Measurements from ENCODE around the gene SPTAN1.
A peak's percentile ranks its signal among the peaks of the same experiment; 100 is the strongest.

SPTAN1 gene

DNA sequence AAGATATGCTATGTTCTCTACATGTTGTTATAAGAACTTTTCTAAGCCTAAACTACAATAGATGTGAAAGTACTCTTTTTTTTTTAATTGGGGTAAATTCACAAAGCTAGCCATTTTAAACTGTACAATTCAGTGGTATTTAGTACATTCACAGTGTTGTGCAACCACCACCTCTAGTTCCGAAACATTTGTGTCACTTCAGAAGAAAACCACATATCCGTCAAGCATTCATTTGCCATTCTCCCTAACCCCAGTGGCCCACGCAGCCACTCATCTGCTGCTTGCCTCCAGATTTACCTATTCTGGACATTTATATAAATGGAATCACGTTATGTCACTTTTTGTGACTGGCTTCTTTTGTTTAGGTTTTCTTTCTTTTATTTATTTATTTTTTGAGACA lies 43.1 kb downstream of the SPTAN1 start:
- no peak for DNase-seq

DNA sequence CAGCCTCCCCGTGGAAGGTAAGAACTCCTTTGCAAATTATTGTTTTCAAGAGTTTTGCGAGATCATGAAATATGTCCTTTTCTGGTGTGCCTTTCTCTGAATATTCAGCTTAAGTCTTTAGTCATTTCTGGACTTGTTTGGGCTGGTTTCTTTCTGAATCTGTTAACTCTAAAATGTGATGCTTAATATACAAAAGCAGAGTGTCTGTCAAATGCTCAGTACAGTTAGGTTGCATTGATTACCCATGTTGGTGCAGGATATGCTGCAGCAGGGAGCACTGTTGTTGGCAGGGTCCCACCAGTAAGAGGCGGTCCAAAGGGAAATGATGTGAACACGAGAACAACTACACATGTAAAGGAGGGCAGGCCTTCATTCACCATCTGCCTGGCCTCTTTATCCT lies 47.7 kb downstream of the SPTAN1 start:
- DNase-seq: no peak

DNA sequence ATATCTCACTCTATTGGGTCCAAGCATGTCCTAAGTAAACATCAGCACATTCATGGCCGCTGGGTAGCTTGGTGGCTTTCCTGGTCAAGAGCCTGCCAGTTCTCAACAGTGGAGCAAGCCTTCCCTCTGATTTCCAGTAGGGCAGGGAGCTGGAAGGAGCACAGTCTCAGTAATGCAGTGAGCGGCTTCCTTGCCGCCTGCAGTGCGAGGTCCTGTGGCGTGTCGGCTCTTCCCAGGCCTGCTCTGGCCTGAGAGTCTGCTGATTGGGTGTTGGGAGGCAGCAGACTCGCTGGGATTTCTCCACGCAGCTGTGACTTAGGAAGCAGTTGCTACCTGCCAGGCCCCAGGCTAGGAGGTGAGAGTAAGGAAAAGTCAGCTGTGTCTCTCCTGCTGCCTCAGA lies 51.3 kb downstream of the SPTAN1 start:
- DNase-seq: no peak

DNA sequence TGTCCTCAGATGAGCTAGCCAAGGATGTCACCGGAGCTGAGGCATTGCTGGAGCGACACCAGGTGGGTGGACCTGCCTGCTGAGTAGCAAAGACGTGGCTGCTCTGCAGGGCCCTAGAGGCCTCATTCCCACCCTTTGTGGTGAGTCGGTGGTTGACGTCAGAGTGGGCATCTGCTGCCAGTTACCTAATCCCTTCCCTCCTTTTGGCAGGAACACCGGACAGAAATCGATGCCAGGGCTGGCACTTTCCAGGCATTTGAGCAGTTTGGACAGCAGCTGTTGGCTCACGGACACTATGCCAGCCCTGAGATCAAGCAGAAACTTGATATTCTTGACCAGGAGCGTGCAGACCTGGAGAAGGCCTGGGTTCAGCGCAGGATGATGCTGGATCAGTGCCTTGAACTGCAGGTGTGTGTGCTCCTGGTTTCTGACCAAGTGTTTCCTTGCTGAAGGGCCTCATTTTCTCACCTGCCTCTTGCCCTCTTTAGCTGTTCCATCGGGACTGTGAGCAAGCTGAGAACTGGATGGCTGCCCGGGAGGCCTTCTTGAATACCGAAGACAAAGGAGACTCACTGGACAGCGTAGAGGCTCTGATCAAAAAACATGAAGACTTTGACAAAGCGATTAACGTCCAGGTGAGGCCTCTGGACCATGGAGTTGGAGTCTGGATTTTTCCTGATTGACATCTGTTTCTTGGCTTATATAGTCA lies 55.4 kb downstream of the SPTAN1 start:
- DNase-seq: peak in 45 of 51 donors; percentile 9 to 94 (median 71)

DNA sequence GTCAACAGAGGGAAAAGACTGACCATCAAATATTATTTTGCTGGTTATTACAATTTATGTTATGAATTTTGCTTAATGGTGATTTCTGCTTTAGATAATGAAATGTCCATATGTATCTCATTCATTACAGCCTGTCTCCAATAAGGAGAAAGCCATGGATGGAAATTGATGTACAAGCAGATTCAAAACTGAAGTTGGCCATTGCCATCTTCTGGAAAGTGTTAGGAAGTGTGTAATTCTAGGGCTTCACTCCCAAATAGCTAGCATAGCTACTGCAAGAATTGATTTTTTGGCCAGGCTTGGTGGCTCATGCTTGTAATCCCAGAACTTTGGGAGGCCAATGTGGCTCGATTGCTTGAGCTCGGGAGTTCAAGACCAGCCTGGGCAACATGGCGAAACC lies 58.5 kb downstream of the SPTAN1 start:
- no peak for DNase-seq

DNA sequence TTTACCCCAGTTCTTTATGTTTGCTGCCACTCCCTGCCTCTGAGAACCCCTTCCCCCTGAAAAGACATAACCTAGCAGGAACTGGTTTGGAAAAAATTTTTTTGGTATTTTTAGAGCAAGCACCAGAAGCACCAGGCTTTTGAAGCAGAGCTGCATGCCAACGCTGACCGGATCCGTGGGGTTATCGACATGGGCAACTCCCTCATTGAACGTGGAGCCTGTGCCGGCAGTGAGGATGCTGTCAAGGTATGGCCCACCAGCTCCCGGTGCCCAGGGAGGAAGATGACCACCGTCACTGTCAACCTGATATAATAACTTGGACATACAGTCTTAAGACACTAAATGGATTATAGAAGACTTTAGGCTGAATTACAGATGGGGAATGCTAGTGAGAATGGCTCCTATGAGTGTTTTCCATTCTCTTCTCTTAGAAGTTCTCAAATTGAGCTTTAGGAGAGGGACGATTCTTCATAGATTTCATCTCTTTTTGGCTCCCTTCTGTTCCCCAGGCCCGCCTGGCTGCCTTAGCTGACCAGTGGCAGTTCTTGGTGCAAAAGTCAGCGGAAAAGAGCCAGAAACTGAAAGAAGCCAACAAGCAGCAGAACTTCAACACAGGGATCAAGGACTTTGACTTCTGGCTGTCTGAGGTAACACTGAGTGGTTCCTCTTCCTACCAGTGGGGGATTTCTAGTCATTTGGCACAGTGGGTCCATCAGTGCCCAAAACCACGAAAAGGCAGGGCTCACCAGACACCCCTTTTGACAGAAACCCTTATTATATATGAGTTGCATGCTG lies 59.4 kb downstream of the SPTAN1 start:
- DNase-seq: no peak

DNA sequence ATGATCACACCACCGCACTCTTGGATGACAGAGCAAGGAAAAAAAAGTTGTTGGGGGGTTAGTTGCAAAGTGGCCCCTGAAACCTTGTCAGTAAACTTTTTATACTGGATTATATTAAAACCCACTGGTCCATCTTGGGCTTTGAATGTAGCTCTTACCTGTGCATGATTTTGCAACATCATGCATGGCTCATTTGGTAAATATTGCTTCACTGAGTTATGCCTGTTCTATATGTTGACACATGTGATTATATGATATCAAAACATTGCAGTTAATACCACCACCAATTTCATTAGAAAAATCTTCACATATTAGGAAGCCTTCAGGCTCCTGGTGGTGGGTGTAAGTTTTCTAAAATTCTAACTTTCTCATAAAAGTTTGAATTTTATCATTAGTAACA lies 62.3 kb downstream of the SPTAN1 start:
- DNase-seq: no peak

DNA sequence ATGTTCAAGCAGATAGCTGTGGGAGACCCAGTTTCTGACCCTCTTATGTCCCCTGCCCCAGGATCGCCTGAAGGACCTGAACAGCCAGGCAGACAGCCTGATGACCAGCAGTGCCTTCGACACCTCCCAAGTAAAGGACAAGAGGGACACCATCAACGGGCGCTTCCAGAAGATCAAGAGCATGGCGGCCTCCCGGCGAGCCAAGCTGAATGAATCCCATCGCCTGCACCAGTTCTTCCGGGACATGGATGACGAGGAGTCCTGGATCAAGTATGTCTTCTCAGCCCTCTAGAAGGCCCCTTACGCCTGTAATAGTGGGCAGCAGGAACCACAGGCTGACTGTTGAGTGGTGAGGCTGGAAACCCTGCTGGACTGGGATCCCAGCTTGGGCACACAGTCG lies 63.2 kb downstream of the SPTAN1 start:
- no peak for DNase-seq

DNA sequence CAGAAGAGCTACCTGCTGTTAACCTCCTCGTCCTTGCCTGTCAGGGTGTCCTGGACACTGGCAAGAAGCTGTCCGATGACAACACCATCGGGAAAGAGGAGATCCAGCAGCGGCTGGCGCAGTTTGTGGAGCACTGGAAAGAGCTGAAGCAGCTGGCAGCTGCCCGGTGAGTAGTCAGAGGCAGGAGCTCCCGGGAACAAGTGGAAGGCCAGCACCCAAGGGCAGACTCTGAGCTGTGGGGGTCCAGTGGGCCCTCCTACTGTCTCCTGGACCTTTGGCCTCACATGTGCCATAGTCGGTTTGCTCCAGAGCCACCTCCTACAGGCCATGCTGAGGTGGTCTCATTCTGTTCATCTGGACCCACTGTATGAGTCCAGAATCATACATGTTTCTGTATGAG lies 65.6 kb downstream of the SPTAN1 start:
- no peak for DNase-seq

DNA sequence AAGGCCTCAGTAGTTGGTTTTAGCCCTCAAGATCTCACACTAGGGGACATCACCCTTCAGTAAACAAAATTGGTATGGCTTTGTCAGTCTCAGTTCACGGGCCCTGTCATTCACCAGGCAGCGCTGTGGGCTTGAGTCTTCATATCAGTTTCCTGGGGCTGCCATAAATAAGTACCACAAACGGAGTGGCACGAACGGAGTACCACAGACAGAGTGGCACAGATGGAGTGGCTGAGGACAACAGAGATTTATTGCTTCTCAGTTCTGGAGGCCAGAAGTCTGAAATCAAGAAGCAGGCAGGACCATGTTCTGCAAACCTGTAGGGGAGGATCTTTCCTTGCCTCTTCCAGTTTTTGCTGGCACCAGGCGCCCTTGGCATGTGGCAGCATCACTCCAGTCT lies 66.7 kb downstream of the SPTAN1 start:
- no peak for DNase-seq

DNA sequence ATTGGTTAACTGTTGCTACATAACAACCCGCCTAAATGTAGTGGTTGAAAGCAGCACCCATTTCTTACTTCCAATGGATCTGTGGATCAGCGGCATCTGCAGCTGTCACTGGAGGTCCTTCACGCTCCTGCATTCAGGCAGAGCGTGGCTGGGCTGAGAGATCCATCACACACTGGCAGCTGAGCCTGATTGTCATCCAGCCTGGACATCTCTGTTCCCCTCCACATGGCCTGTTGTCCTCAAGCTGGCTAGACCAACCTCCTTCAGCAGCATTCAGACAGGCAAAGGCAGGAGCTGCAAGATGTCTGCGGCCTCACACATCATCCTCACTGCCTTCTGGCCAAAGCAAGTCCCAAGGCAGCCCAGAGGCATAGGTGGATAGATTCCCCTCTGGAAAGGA lies 67.4 kb downstream of the SPTAN1 start:
- DNase-seq: no peak

DNA sequence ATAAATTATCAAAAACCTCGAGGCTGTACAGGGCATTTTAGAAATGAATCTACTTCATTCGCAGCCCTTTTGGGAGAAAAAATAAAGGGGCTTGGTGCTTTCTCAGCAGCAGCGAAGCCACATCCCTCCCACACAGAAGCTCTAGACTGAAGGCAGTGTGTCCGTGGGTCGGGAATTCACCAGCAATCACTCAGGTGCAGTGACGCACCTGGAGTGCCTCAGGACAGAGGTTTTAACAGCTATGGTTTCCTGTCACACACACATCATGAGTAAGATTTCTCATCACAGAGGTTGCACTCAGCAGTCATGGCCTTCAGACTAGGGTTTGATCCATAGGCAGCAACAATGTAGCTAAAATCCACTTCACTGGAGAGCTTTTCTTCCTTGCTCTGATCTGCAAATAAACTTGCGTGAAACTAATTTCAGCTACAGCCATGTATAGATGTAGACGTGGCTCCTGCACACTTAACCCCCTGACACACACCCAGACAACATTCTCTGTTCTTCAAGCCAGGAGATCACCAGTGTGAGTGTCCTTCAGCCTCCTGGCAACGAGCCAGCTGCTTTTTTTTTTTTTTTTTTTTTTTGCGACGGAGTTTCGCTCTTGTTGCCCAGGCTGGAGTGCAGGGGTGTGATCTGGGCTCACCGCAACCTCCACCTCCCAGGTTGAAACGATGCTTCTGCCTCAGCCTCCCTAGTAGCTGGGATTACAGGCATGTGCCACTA lies 69.5 kb downstream of the SPTAN1 start:
- DNase-seq: no peak

DNA sequence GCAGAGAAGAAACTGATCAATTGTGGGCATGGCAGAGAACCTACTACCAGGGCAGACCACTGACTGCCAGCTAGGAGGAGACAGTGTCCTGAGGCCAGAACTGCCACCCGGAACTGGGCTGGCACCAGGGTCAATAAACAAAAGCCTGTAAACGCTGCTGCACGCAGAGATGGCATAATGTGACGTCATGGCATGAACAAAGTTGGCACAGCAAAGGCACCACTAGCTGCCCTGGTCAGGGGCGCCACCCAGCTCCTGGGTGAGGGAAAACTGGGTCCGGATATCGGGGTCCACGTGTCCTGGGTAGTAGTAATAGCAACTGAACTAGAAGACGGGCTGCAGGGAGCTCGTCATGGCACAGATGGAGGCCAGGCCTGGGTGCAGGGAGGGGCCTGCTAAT lies 72.2 kb downstream of the SPTAN1 start:
- DNase-seq: no peak

DNA sequence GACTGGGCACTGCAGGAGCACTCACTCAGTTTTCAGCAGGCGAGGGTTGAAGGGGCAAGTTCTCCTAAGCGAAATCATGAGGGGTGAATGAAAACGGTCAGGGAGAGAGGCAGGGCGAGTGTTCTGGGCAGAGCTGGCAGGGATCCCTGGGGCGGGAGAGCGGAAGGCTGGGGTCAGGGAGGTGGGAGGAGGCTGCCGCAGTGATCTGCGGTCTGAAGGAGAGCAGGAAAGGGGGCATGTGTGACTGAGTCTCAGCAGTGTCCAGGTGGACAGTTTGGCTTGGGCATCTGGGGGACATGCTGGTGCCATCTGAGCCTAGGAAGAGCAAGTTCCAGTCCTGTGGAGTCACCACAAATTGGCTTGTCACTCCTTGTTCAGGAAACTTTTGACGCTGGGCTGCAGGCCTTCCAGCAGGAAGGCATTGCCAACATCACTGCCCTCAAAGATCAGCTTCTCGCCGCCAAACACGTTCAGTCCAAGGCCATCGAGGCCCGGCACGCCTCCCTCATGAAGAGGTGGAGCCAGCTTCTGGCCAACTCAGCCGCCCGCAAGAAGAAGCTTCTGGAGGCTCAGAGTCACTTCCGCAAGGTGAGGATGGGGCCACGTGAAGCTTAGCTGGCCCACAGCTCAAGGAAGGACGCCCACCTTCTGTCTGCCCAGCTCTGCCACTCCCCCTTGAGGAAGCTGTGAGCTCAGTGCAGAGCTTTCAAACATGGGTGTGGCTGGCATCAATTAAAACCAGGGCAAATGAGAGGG lies 73.2 kb downstream of the SPTAN1 start:
- DNase-seq: no peak

DNA sequence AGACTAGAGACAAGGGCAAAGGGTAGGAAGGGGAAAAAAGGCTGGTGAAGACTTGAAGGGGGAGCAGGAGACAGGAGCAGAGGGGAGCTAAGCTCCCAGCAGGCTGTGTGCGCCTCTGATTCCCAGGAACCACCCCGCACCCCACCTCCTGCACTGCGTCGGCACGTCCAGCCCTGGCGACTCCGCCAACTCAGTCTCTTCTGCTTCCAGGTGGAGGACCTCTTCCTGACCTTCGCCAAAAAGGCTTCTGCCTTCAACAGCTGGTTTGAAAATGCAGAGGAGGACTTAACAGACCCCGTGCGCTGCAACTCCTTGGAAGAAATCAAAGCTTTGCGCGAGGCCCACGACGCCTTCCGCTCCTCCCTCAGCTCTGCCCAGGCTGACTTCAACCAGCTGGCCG lies 73.8 kb downstream of the SPTAN1 start:
- no peak for DNase-seq

DNA sequence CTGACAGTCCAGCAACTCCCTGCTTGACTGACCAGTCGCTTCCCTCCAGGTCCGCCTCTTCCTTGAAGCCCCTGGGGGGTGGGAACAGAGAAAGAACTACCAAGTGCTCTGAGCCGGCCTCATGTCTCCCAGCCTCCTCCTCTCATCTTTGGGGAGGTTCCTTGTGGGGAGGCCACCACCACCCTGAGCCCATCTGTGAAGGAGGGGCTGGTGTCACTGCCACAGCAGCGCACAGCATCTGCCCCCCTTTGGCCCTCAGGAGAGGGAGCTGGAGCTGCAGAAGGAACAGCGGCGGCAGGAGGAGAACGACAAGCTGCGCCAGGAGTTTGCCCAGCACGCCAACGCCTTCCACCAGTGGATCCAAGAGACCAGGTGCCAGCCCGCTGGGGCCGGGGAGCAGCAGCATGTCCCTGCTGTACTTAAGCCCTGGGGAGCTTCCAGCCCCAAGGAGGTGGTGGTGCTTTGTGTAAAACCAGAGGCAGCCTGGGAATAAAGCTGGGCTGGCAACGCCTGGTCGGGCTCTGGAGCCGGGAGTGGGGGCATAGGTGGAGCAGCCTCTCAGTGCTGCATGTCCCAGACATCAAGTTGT lies 74.8 kb downstream of the SPTAN1 start:
- DNase-seq: peak in 13 of 51 donors; percentile 17 to 65 (median 42)

DNA sequence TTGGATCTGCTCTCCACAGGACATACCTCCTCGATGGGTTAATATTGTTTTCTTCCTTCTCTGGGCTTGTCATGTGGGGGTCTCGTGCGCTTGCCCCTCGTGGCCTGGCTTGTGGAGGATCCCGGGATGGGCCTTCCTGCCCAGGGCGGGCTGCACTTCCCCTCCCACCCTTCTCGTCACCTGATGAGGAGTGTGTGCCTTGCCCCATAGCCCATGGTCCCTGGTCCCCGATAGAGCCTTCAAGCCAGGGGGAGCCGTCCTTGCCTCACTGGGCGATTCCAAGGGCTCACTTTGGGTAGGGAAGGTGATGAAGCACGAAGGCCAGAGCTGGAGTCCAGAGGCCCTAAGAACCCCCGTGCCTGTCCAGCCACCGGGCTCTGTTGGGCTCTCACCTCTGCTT lies 75.5 kb downstream of the SPTAN1 start:
- DNase-seq: no peak

DNA sequence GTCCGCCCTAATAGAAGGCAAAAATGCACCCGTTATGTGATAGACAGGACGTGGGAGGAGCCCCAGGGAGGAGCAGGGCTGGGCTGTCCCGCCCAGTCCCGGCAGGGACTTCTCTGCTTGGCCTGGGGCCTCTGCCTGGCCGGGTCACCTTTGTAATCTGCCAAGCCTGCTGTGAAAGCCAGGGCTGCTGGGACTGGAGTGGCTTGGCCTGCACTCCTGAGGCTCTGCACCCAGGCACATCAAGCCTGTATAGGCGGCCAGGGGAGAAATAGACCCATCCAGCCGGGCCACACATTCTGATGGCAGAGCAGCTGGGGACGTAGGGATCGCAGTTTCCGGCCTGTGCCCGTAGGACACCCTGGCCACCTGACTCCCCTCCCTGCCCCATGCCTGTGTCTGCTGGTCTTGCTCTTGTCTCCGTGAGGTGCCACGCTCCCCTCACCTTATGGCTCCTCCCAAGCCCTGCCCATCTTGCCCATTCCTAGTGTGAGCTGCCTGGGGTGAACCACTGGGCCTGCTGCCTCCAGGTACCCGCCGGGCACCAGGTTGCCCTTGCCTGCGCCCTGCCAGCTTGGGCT lies 76.2 kb downstream of the SPTAN1 start:
- peak in 27 of 51 donors; percentile 14 to 75 (median 40) for DNase-seq

DNA sequence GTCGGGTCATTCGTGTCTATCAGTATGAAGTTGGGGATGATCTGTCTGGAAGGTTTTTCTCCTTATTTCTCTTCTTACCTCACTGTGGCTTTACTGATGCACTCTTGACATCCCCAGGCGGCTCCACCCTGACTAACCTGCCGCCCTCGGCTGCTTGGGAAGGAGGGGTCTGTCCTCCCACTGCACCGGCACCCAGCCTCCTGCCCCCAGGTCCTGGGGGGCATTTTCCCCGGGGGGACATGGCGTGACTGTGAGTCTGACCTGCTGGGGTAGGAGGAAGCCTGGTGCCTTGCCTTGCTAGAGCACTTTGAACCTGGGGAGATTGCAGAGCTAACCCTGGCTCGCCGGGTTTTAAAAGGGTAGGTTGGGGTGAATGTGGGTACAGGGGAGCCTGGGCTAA lies 76.7 kb downstream of the SPTAN1 start:
- no peak for DNase-seq

DNA sequence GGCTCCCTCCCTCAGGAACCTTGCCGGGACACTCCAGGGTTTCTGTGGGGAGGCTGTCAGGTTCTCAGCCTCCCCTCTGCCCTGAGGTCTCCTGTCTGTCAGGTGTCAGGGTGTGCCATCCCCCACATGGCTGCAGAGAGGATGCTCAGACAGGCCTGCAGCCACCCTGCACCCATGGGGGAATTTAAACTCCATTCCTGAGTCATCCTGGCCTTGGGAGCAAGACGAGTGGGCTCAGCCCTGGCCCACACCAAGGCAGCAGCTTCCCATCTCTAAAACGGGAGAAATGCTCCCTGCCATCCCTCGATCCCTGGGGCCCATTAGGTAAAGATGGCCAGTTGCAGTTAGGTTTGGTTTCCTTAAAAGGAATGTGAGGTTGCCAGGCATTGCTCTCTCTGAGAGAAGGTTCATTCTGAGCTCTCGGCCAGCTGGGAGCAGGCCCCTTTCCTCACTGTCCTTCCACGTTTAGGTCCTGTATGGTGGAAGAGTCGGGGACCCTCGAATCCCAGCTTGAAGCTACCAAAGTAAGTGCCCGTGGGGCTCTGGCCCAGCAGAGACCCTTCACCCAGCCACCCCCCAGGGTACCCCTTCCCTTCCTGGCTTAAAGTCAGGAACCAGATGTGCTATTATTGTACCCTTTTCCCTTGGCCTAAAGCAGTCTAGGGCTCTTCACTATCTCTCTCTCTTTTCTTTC lies 77.6 kb downstream of the SPTAN1 start:
- no peak for DNase-seq
